Thyroid gland (tissue), 4 donors: ENCODE measurements around the gene WWP2.

Source experiments
- POLR2A ChIP-seq, 2 donors: fragments of 450-650 bp; IDR thresholded peaks; one replicate each; pipeline ENCODE4 v1.6.1; 2017; ENCODE audit warnings: antibody characterized with exemption in 2 of 2, mild to moderate bottlenecking in 2 of 2, moderate library complexity in 1 of 2
- TF ChIP-seq, protein P1 (sequence below), 6 experiments: fragments of 200-600 bp in 3 of 6; fragments of 450-650 bp in 3 of 6; sonication (generic) in 3 of 6; IDR thresholded peaks; one replicate each; pipeline ENCODE4 v1.5.1; 2016 to 2019; ENCODE audit warnings: antibody characterized with exemption in 6 of 6, mild to moderate bottlenecking in 2 of 6, inconsistent platforms in 1 of 6, moderate library complexity in 1 of 6

DNA sequence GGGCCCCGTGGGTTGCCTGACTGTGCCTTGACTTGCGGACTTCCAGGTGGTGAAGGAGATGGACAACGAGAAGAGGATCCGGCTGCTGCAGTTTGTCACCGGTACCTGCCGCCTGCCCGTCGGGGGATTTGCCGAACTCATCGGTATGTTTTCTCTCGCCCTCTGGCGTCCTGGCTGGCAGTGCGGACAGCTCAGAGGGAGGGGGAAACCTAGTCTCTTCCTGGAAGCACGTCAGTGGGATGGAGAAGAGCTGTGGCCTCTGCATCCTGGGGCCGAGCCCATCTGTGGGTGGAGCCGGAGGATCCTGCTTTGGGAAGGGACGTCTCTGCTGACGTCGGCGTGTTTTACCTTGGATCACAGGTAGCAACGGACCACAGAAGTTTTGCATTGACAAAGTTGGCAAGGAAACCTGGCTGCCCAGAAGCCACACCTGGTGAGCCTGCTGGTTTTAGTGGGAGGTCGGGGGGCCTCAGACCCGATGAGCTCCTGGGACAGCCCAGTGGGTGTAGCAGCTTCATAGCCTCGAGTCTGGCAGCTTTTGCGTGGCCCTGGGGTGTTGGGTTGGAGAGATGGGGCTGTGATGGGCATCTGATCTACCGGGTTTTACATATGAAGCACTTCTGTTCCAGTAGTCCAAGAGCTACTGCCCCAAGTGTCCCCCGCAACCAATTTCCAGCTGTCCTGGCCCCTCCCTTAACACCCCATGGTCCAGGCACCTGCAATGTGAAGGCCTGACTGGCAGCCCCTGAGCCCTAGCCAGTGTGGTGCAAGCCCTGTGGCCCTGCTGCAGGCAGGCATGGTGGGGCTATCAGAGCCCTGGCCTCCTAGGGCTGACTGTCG is 177.1 kb downstream of the WWP2 start:
- TF ChIP-seq, protein P1, sequence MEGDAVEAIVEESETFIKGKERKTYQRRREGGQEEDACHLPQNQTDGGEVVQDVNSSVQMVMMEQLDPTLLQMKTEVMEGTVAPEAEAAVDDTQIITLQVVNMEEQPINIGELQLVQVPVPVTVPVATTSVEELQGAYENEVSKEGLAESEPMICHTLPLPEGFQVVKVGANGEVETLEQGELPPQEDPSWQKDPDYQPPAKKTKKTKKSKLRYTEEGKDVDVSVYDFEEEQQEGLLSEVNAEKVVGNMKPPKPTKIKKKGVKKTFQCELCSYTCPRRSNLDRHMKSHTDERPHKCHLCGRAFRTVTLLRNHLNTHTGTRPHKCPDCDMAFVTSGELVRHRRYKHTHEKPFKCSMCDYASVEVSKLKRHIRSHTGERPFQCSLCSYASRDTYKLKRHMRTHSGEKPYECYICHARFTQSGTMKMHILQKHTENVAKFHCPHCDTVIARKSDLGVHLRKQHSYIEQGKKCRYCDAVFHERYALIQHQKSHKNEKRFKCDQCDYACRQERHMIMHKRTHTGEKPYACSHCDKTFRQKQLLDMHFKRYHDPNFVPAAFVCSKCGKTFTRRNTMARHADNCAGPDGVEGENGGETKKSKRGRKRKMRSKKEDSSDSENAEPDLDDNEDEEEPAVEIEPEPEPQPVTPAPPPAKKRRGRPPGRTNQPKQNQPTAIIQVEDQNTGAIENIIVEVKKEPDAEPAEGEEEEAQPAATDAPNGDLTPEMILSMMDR (IDR thresholded peaks at IDR 0.05), result no peak
- no peak for TF ChIP-seq POLR2A (IDR thresholded peaks at IDR 0.05)
